Lung (tissue), 16 donors: ENCODE measurements around the gene NEU4. TPM values are rescaled to one million over a fixed set of nuclear protein-coding genes. Genes with fewer than 3 reads are reported as not detected.
"Not testable (repeated sequence)": the region's sequence is repeated elsewhere in the genome, so short reads cannot be mapped to it uniquely, and the experiment has no call there.

Experiments used
- ATAC-seq: fragments of 200-7000 bp; cut with Tn5 transposase; one replicate; pipeline ENCODE4 v1.9.1; 2020; ENCODE audit warnings: moderate number of reproducible peaks; ENCODE audit not compliant: insufficient read depth, low FRiP score
- DNase-seq, 3 donors: peaks; one replicate each; pipeline ENCODE4 v3.0.0-alpha.2; 2013 to 2017
- H3K27ac ChIP-seq, 2 donors: one replicate each; pipeline ENCODE4 v1.5.1; 2013; ENCODE audit warnings: mild to moderate bottlenecking in 2 of 2, moderate library complexity in 2 of 2, control low read depth in 1 of 2, inconsistent platforms in 1 of 2, low read depth in 1 of 2, low read length in 1 of 2
- H3K27me3 ChIP-seq, 3 donors: one replicate each; pipeline ENCODE4 v1.5.1; 2013; ENCODE audit warnings: low read length in 2 of 3; ENCODE audit not compliant: control insufficient read depth in 3 of 3, insufficient read depth in 3 of 3
- H3K36me3 ChIP-seq, 4 donors: one replicate each; pipeline ENCODE4 v1.5.1; 2013; ENCODE audit warnings: low read length in 4 of 4, mild to moderate bottlenecking in 1 of 4, moderate library complexity in 1 of 4; ENCODE audit not compliant: control insufficient read depth in 4 of 4, insufficient read depth in 4 of 4
- H3K4me1 ChIP-seq, 5 donors: one replicate each; pipeline ENCODE4 v1.5.1; 2013; ENCODE audit warnings: low read length in 5 of 5, mild to moderate bottlenecking in 2 of 5, moderate library complexity in 1 of 5; ENCODE audit not compliant: control insufficient read depth in 5 of 5, insufficient read depth in 5 of 5
- H3K4me3 ChIP-seq: one replicate; pipeline ENCODE4 v1.5.1; 2013; ENCODE audit warnings: mild to moderate bottlenecking, control low read depth, moderate library complexity
- H3K9ac ChIP-seq, 2 donors: one replicate each; pipeline ENCODE4 v1.5.1; 2013; ENCODE audit warnings: low read length in 2 of 2, control low read depth in 1 of 2; ENCODE audit not compliant: insufficient read depth in 1 of 2
- H3K9me3 ChIP-seq, 4 donors: one replicate each; pipeline ENCODE4 v1.5.1; 2013; ENCODE audit warnings: low read length in 3 of 4, mild to moderate bottlenecking in 1 of 4, moderate library complexity in 1 of 4; ENCODE audit not compliant: control insufficient read depth in 4 of 4, insufficient read depth in 3 of 4
- WGBS, 2 donors: extraction: QIAGEN DNeasy Blood & Tissue Kit; methylation state at CpG; one replicate each; pipeline ENCODE4 v1.1.7; 2013; 5-methylcytosine and 5-hydroxymethylcytosine counted together
- long read RNA-seq, 5 donors: transcript quantifications; one replicate each; lab custom pipeline, GENCODE V29; 2026
- polyA plus RNA-seq, 2 donors: library from polyadenylated mRNA; stranded (reverse); fragments of 200-250 nt; gene quantifications; one replicate each; pipeline ENCODE4 v1.2.1, GENCODE V29; 2013
- total RNA-seq, 2 donors: library from RNA; depleted of rRNA in 1 of 2; stranded (reverse); fragments of >200 nt in 1 of 2; gene quantifications; one replicate each; pipeline ENCODE4 v1.2.1, GENCODE V29; 2014 to 2021
- TF ChIP-seq, protein P1 (sequence below): IDR thresholded peaks from 2 replicates; pipeline ENCODE4 v1.5.1; 2012; ENCODE audit warnings: mild to moderate bottlenecking; ENCODE audit errors: control extremely low read depth, extremely low read depth
- donor health status: control.
- donor health status: control.
- donor health status: Bipolar disorder and iron deficiency.
- donor health status: healthy.
- donor health status: DM: yes; HTN: yes; CAD: no.

Gene NEU4, protein sequence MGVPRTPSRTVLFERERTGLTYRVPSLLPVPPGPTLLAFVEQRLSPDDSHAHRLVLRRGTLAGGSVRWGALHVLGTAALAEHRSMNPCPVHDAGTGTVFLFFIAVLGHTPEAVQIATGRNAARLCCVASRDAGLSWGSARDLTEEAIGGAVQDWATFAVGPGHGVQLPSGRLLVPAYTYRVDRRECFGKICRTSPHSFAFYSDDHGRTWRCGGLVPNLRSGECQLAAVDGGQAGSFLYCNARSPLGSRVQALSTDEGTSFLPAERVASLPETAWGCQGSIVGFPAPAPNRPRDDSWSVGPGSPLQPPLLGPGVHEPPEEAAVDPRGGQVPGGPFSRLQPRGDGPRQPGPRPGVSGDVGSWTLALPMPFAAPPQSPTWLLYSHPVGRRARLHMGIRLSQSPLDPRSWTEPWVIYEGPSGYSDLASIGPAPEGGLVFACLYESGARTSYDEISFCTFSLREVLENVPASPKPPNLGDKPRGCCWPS
- total RNA-seq, result under 1 TPM; 0.26 to 0.43 TPM
- under 1 TPM; 0.27 to 0.59 TPM for polyA plus RNA-seq
- long read RNA-seq, donor 1, result 0 reads
- long read RNA-seq, donor 2, result 0 reads
- long read RNA-seq, donor 3, result 0 reads
- long read RNA-seq, donor 4, result 0 reads
- long read RNA-seq, donor 5, result 0 reads

DNA sequence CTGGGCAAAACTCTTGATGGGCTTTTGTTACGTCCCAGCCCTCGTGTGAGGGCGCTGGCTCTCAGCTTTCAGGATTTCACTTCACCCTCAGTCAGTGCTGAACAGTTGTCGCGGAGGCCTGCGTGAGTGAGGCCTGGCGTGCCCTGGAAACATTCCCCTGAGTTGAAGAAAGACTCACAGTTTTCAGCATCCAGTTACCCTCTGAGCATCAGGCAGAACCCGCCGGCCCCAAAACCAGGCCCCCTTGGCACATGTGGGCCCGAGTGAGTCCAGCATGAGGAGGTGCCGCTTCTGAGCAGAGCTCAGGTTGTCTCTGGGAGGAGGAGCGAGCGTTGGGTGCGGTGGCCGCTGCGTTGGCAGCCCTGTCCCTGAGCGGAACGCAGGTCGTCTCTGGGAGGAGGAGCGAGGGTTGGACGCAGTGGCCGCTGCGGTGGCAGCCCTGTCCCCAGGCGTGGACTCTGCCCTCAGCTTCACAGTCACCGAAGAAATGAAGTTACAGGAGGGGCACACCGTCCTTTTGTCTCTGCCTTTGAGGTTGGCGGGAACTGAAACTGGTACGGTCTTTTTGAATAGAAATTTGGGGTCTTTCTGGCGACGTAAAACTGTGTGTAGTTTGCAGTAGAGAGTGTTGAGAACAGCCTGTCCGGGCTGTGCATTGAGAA is at the start of gene NEU4:
Gene NEU4 (plus strand): TSS at position 473 of the 662 bp plus-strand sequence. CDS start 5,292 bp downstream, outside the sequence.
- H3K9me3 ChIP-seq, result no peaks in the 10 kb centered on the region
- no peaks in the 10 kb centered on the region for H3K36me3 ChIP-seq
- peaks cover 0 to 5% (median 0%) of the 10 kb centered on the region in 3 donors for H3K27me3 ChIP-seq
- H3K27ac ChIP-seq, result no peak within 1 kb of the TSS
- 86 to 90% methylated on average over 31 of the region's 31 CpGs for WGBS, 2 donors
- ATAC-seq (no peak), DNase-seq (peak in 2 of 3 donors; percentile 18 to 19)
- H3K4me1 ChIP-seq, result peaks cover 0 to 11% (median 3%) of the 10 kb centered on the region in 5 donors
- H3K9ac ChIP-seq, result no peak within 1 kb of the TSS
- TF ChIP-seq, protein P1, sequence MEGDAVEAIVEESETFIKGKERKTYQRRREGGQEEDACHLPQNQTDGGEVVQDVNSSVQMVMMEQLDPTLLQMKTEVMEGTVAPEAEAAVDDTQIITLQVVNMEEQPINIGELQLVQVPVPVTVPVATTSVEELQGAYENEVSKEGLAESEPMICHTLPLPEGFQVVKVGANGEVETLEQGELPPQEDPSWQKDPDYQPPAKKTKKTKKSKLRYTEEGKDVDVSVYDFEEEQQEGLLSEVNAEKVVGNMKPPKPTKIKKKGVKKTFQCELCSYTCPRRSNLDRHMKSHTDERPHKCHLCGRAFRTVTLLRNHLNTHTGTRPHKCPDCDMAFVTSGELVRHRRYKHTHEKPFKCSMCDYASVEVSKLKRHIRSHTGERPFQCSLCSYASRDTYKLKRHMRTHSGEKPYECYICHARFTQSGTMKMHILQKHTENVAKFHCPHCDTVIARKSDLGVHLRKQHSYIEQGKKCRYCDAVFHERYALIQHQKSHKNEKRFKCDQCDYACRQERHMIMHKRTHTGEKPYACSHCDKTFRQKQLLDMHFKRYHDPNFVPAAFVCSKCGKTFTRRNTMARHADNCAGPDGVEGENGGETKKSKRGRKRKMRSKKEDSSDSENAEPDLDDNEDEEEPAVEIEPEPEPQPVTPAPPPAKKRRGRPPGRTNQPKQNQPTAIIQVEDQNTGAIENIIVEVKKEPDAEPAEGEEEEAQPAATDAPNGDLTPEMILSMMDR, result no peak
- no peak within 1 kb of the TSS for H3K4me3 ChIP-seq

DNA sequence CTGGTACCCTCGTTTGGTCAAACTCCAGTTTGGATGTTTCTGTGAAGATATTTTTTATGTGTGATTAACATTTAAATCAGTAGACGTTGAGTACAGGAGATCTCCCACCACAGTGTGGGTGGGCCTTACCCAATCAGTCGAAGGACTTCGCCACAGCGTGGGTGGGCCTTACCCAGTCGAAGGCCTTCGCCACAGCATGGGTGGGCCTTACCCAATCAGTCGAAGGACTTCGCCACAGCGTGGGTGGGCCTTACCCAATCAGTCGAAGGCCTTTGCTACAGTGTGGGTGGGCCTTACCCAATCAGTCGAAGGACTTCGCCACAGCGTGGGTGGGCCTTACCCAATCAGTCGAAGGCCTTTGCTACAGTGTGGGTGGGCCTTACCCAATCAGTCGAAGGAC is 49.1 kb upstream of the NEU4 start:
- WGBS, 2 donors, result 89 to 93% methylated on average over 10 to 12 of the region's 16 CpGs
- DNase-seq, result not testable (repeated sequence)

DNA sequence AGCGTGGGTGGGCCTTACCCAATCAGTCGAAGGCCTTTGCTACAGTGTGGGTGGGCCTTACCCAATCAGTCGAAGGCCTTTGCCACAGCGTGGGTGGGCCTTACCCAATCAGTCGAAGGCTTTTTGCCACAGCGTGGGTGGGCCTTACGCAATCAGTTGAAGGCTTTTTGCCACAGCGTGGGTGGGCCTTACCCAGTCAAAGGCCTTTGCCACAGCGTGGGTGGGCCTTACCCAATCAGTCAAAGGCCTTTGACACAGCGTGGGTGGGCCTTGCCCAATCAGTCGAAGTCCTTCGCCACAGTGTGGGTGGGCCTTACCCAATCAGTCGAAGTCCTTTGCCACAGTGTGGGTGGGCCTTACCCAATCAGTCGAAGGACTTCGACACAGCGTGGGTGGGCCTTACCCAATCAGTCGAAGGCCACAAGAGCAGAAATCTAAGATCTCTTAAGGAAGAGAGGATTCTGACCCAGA is 48.7 kb upstream of the NEU4 start:
- ATAC-seq, result no peak
- Histone ChIP-seq H3K36me3 (peaks cover 0 to 19% (median 12%) of the 10 kb centered on the region in 4 donors), H3K9me3 (peaks cover 0 to 2% (median 0%) of the 10 kb centered on the region in 4 donors), H3K4me1 (peaks cover 0 to 10% (median 0%) of the 10 kb centered on the region in 5 donors), H3K4me3 (no peak overlapping the region), H3K27ac (no peak overlapping the region), H3K9ac (no peak overlapping the region), H3K27me3 (no peaks in the 10 kb centered on the region)
- TF ChIP-seq, protein P1, result no peak
- WGBS, 2 donors, result 86 to 89% methylated on average over 16 to 17 of the region's 17 CpGs
- peak in 2 of 3 donors; percentile 21 to 34 for DNase-seq

More for the DNA sequence above, 49.1 kb upstream of the NEU4 start:
- not testable (repeated sequence) for H3K9ac ChIP-seq, ATAC-seq, H3K4me3 ChIP-seq, H3K27me3 ChIP-seq, H3K27ac ChIP-seq, H3K9me3 ChIP-seq, H3K4me1 ChIP-seq
- H3K36me3 ChIP-seq, result peaks cover 0 to 24% (median 12%) of the 10 kb centered on the region in 4 donors
